ENCODE measurements around the gene ATP5ME. TPM values are rescaled to one million over a fixed set of nuclear protein-coding genes. Genes with fewer than 3 reads are reported as not detected.

Gene ATP5ME
- total and polyA plus RNA-seq, 2 donors (not counting 1 experiment from before 2014, with no cell fraction given), result 257 to 356 TPM

DNA sequence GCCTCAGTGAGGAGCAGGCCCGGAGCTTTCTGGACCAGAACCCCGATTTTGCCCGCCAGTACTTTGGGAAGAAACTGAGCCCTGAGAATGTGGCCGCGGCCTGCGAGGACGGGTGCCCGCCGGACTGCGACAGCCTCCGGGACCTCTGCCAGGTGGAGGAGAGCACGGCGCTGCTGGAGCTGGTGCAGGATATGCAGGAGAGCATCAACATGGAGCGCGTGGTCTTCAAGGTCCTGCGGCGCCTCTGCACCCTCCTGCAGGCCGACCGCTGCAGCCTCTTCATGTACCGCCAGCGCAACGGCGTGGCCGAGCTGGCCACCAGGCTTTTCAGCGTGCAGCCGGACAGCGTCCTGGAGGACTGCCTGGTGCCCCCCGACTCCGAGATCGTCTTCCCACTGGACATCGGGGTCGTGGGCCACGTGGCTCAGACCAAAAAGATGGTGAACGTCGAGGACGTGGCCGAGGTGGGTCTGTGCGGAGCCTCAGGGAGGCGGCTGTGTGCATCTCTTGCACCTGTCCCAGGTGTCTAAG is 48.4 kb downstream of the ATP5ME start:
- Histone ChIP-seq H4K20me1 (ENCODE audit: control insufficient read depth, extremely low read depth, insufficient read depth, low read length) (no peaks in the 10 kb centered on the region), H3K9me3 (ENCODE audit: control insufficient read depth, insufficient read depth, low read depth, low read length) (peaks cover 2% of the 10 kb centered on the region), H3K36me3 (ENCODE audit: control insufficient read depth, insufficient read depth, low read length) (no peaks in the 10 kb centered on the region), H3K4me1 (ENCODE audit: control insufficient read depth, extremely low read depth, insufficient read depth, low read length) (no peaks in the 10 kb centered on the region), H3K27me3 (ENCODE audit: control insufficient read depth, insufficient read depth, low read length) (no peaks in the 10 kb centered on the region), H2AFZ (ENCODE audit: low read length) (no peak overlapping the region), H3K27ac (ENCODE audit: insufficient read depth, low read length) (no peak overlapping the region), H3K4me3 (replicated peaks in 1 of 4; ENCODE audit: control extremely low read depth in 1 of 4, insufficient read depth in 1 of 4, low read depth in 3 of 4, low read length in 4 of 4) (no peak overlapping the region), H3K9ac (ENCODE audit: insufficient read depth, low read length) (no peak overlapping the region), H3K79me2 (ENCODE audit: control insufficient read depth, insufficient read depth, low read length) (no peaks in the 10 kb centered on the region), H3K4me2 (ENCODE audit: extremely low read depth, insufficient read depth, low read length) (no peak overlapping the region)
- no peak for DNase-seq (ENCODE audit: low read depth in 2 of 2)
- TF ChIP-seq CTCF (conservative IDR thresholded peaks at IDR 0.05 in 1 of 2, IDR thresholded peaks at IDR 0.05 in 1 of 2; ENCODE audit: low read depth in 1 of 2, low read length in 2 of 2) (no peak), EZH2 (IDR thresholded peaks at IDR 0.05; ENCODE audit: low read length, missing control alignments) (no peak)

GRCh38 chr4:624705-625590 is 49.1 kb downstream of the ATP5ME start, which contains the start of gene PDE6B:
TSS of gene PDE6B (plus strand) at chr4:625573. CDS start at chr4:625627, 54 bp downstream.
- Histone ChIP-seq H3K79me2 (ENCODE audit: control insufficient read depth, insufficient read depth, low read length) (no peaks in the 10 kb centered on the region), H3K36me3 (ENCODE audit: control insufficient read depth, insufficient read depth, low read length) (no peaks in the 10 kb centered on the region), H3K27me3 (ENCODE audit: control insufficient read depth, insufficient read depth, low read length) (no peaks in the 10 kb centered on the region), H3K4me2 (ENCODE audit: extremely low read depth, insufficient read depth, low read length) (no peak within 1 kb of the TSS), H2AFZ (ENCODE audit: low read length) (no peak within 1 kb of the TSS), H4K20me1 (ENCODE audit: control insufficient read depth, extremely low read depth, insufficient read depth, low read length) (no peaks in the 10 kb centered on the region), H3K9me3 (ENCODE audit: control insufficient read depth, insufficient read depth, low read depth, low read length) (peaks cover 2% of the 10 kb centered on the region), H3K27ac (ENCODE audit: insufficient read depth, low read length) (no peak within 1 kb of the TSS), H3K4me3 (replicated peaks in 1 of 4; ENCODE audit: control extremely low read depth in 1 of 4, insufficient read depth in 1 of 4, low read depth in 3 of 4, low read length in 4 of 4) (no peak within 1 kb of the TSS), H3K9ac (ENCODE audit: insufficient read depth, low read length) (no peak within 1 kb of the TSS), H3K4me1 (ENCODE audit: control insufficient read depth, extremely low read depth, insufficient read depth, low read length) (no peaks in the 10 kb centered on the region)
- TF ChIP-seq CTCF (conservative IDR thresholded peaks at IDR 0.05 in 1 of 2, IDR thresholded peaks at IDR 0.05 in 1 of 2; ENCODE audit: low read depth in 1 of 2, low read length in 2 of 2), result no peak
- no peak for TF ChIP-seq EZH2 (IDR thresholded peaks at IDR 0.05; ENCODE audit: low read length, missing control alignments)
- DNase-seq (ENCODE audit: low read depth in 2 of 2), result no peak

- Histone ChIP-seq H3K36me3 (ENCODE audit: control insufficient read depth, insufficient read depth, low read length) (no peaks in the 10 kb centered on the region), H3K9ac (ENCODE audit: insufficient read depth, low read length) (no peak overlapping the region), H2AFZ (ENCODE audit: low read length) (no peak overlapping the region), H3K9me3 (ENCODE audit: control insufficient read depth, insufficient read depth, low read depth, low read length) (peaks cover 2% of the 10 kb centered on the region), H3K4me2 (ENCODE audit: extremely low read depth, insufficient read depth, low read length) (no peak overlapping the region), H3K4me3 (replicated peaks in 1 of 4; ENCODE audit: control extremely low read depth in 1 of 4, insufficient read depth in 1 of 4, low read depth in 3 of 4, low read length in 4 of 4) (no peak overlapping the region), H3K79me2 (ENCODE audit: control insufficient read depth, insufficient read depth, low read length) (no peaks in the 10 kb centered on the region), H3K27ac (ENCODE audit: insufficient read depth, low read length) (no peak overlapping the region), H3K27me3 (ENCODE audit: control insufficient read depth, insufficient read depth, low read length) (no peaks in the 10 kb centered on the region), H3K4me1 (ENCODE audit: control insufficient read depth, extremely low read depth, insufficient read depth, low read length) (no peaks in the 10 kb centered on the region), H4K20me1 (ENCODE audit: control insufficient read depth, extremely low read depth, insufficient read depth, low read length) (no peaks in the 10 kb centered on the region)
- TF ChIP-seq CTCF (conservative IDR thresholded peaks at IDR 0.05 in 1 of 2, IDR thresholded peaks at IDR 0.05 in 1 of 2; ENCODE audit: low read depth in 1 of 2, low read length in 2 of 2) (no peak), EZH2 (IDR thresholded peaks at IDR 0.05; ENCODE audit: low read length, missing control alignments) (no peak)
- no peak for DNase-seq (ENCODE audit: low read depth in 2 of 2)
These were observed 50.0 kb downstream of the ATP5ME start for GRCh38 chr4:623914-624566.

Measured in fibroblast of lung (primary cell).